Heart left ventricle (tissue), 16 donors: Measurements from ENCODE around the gene DAB2IP. TPM values are rescaled to one million over a fixed set of nuclear protein-coding genes. Genes with fewer than 3 reads are reported as not detected.

Source experiments
- ATAC-seq, 4 donors: fragments of 200-7000 bp; cut with Tn5 transposase; one replicate each; pipeline ENCODE4 v1.9.1; 2020 to 2022; ENCODE audit warnings: moderate library complexity in 4 of 4, mild to moderate bottlenecking in 3 of 4, moderate number of reproducible peaks in 1 of 4
- DNase-seq, 5 donors: peaks; one replicate each; pipeline ENCODE4 v3.0.0-alpha.2; 2020
- H3K27ac ChIP-seq, 12 donors: fragments of 200-600 bp; sonication (generic) in 4 of 12; one replicate each; pipeline versions ENCODE4 v1.5.0 to v1.8.0; 2016 to 2022; ENCODE audit warnings: mild to moderate bottlenecking in 2 of 12
- H3K27me3 ChIP-seq, 9 donors: fragments of 200-600 bp; sonication (generic) in 2 of 9; one replicate each; pipeline versions ENCODE4 v1.5.1 to v1.8.0; 2016 to 2022; ENCODE audit warnings: mild to moderate bottlenecking in 3 of 9
- H3K36me3 ChIP-seq, 9 donors: fragments of 200-600 bp; sonication (generic) in 2 of 9; one replicate each; pipeline versions ENCODE4 v1.5.0 to v1.8.0; 2018 to 2022; ENCODE audit warnings: mild to moderate bottlenecking in 2 of 9
- H3K4me1 ChIP-seq, 12 donors: fragments of 200-600 bp; sonication (generic) in 4 of 12; one replicate each; pipeline versions ENCODE4 v1.5.0 to v1.8.0; 2016 to 2022; ENCODE audit warnings: mild to moderate bottlenecking in 3 of 12
- H3K4me3 ChIP-seq, 12 donors: fragments of 200-600 bp; sonication (generic) in 4 of 12; one replicate each; pipeline versions ENCODE4 v1.5.0 to v1.8.0; 2017 to 2022; ENCODE audit warnings: mild to moderate bottlenecking in 9 of 12, moderate library complexity in 4 of 12
- H3K9me3 ChIP-seq, 12 donors: fragments of 200-600 bp; sonication (generic) in 4 of 12; one replicate each; pipeline versions ENCODE4 v1.5.0 to v1.8.0; 2016 to 2022; ENCODE audit warnings: mild to moderate bottlenecking in 1 of 12
- CTCF ChIP-seq, 12 donors: fragments of 200-600 bp; sonication (generic) in 4 of 12; IDR thresholded peaks; one replicate each; pipeline versions ENCODE4 v1.5.0 to v1.8.0; 2018 to 2022; ENCODE audit warnings: antibody characterized with exemption in 12 of 12, mild to moderate bottlenecking in 5 of 12
- POLR2A ChIP-seq, 2 donors: fragments of 450-650 bp; IDR thresholded peaks; one replicate each; pipeline ENCODE4 v1.6.1; 2017; ENCODE audit warnings: antibody characterized with exemption in 2 of 2, mild to moderate bottlenecking in 2 of 2, moderate library complexity in 2 of 2
- WGBS, 4 donors: extraction: QIAGEN DNeasy Blood & Tissue Kit in 2 of 4; methylation state at CpG; one replicate each; pipeline versions ENCODE4 v1.1.5 to v1.1.7; 2013 to 2018; 5-methylcytosine and 5-hydroxymethylcytosine counted together
- intact Hi-C, 10 donors: fragments of 100-400 bp; cut with DNase I; formaldehyde crosslinking; loops; one replicate each; pipeline versions ENCODE4 v1.11.1 to v1.14.2; 2022
- polyA plus RNA-seq, 2 donors: library from polyadenylated mRNA; stranded (reverse); fragments of 200-250 nt; gene quantifications; one replicate each; pipeline ENCODE4 v1.2.3, GENCODE V29; 2013
- total RNA-seq, 9 donors: library from RNA; depleted of rRNA in 2 of 9; stranded (reverse); fragments of >200 nt in 2 of 9; fragmentation: NEBNext Ultra II Directional in 3 of 9; extraction: Animal tissue kit (Norgen Biotek cat#: 25700) in 3 of 9; gene quantifications; one replicate each; pipeline versions ENCODE4 v1.1.0 to v1.2.4, GENCODE V29; 2016 to 2023
- donor health status: ischemic (EF 13 %, LVEDD 7.1; RV severe dilation, severe dysfunction).
- donor health status: healthy with polysubstance abuse.
- donor health status: DM: no; HTN: yes; CAD: no.
- donor health status: DM: no; HTN: no; CAD: no.
- donor health status: ischemic (EF 25% LVEDD 6.9; RV normal size, moderate dysfunction).
- donor health status: ischemic (EF 25% LVEDD 5.7; RV mildly dilated, moderate dysfunction).
- donor health status: healthy.
- donor health status: DM: yes; HTN: yes; CAD: no.
- donor health status: ischemic (EF 35%, LVEDD 5.7; RV mildly dilated, moderate dysfunction).
- donor health status: nonischemic (EF 11% LVEDD 7.7; RV severe dilation, severe dysfunction).
- donor health status: DM: yes; HTN: yes; CAD: no.
- donor health status: PGD.
- donor health status: ischemic (EF 29% LVEDD 5.4; RV normal size, mild dysfunction).
- donor health status: nonischemic (EF 23%, LVEDD 6.1; RV moderate dilation, normal function).

Gene DAB2IP
- total and polyA plus RNA-seq, 11 donors = 30.9 to 103 (median 52.6) TPM

- 47 to 51% (median 50%) methylated on average over 16 to 20 of the region's 20 CpGs for WGBS, 4 donors
- no peak for DNase-seq
Measured at GRCh38 chr9:121634329-121635261, 16.8 kb upstream of the DAB2IP start.

GRCh38 chr9:121635300-121635876 lies 16.0 kb upstream of the DAB2IP start:
- intact Hi-C loops = loop anchor here (2.0 to 10.0 kb wide), 7 partner anchors 47 to 359 kb away; no protein-coding TSS in a partner anchor
- Histone ChIP-seq H3K36me3 (no peaks in the 10 kb centered on the region), H3K27ac (peak overlapping the region in 3 of 12 donors; percentile 5 to 66 (median 45)), H3K4me3 (no peak overlapping the region), H3K9me3 (no peaks in the 10 kb centered on the region), H3K4me1 (peaks cover 15 to 67% (median 46%) of the 10 kb centered on the region in 12 donors), H3K27me3 (no peaks in the 10 kb centered on the region)
- 68 to 71% (median 69%) methylated on average over 7 of the region's 7 CpGs for WGBS, 4 donors
- no peak for TF ChIP-seq CTCF (IDR thresholded peaks at IDR 0.05)
- TF ChIP-seq POLR2A (IDR thresholded peaks at IDR 0.05) = no peak
- DNase-seq = peak in 1 of 5 donors; percentile 22
- ATAC-seq = no peak

More at GRCh38 chr9:121634329-121635261, 16.8 kb upstream of the DAB2IP start:
- Histone ChIP-seq H3K4me1 (peaks cover 15 to 60% (median 43%) of the 10 kb centered on the region in 12 donors), H3K36me3 (no peaks in the 10 kb centered on the region), H3K4me3 (no peak overlapping the region), H3K27me3 (no peaks in the 10 kb centered on the region), H3K9me3 (no peaks in the 10 kb centered on the region), H3K27ac (peak overlapping the region in 5 of 12 donors; percentile 6 to 66 (median 34))
- intact Hi-C loops = loop anchor here (2.0 to 10.0 kb wide), 7 partner anchors 48 to 360 kb away; no protein-coding TSS in a partner anchor
- no peak for TF ChIP-seq POLR2A (IDR thresholded peaks at IDR 0.05)
- peak; percentile 35 to 74 (median 62) for TF ChIP-seq CTCF (IDR thresholded peaks at IDR 0.05)
- peak; percentile 60 to 79 (median 64) for ATAC-seq

- peak in 1 of 5 donors; percentile 35 for DNase-seq
- intact Hi-C loops = loop anchor here (5.0 to 10.0 kb wide), 6 partner anchors 46 to 358 kb away; no protein-coding TSS in a partner anchor
- ATAC-seq = peak in 3 of 4 donors; percentile 7 to 20 (median 16)
- TF ChIP-seq CTCF (IDR thresholded peaks at IDR 0.05) (no peak), POLR2A (IDR thresholded peaks at IDR 0.05) (no peak)
- Histone ChIP-seq H3K4me3 (no peak overlapping the region), H3K9me3 (no peaks in the 10 kb centered on the region), H3K4me1 (peaks cover 19 to 78% (median 53%) of the 10 kb centered on the region in 12 donors), H3K36me3 (no peaks in the 10 kb centered on the region), H3K27ac (peak overlapping the region in 7 of 12 donors; percentile 3 to 66 (median 45)), H3K27me3 (no peaks in the 10 kb centered on the region)
- WGBS, 4 donors = 27 to 44% (median 42%) methylated on average over 12 of the region's 12 CpGs
Measured at GRCh38 chr9:121636341-121636865, 15.0 kb upstream of the DAB2IP start.
